HG02938 (cell line): ENCODE results near the gene DNM3.
A peak's percentile ranks its signal among the peaks of the same experiment; 100 is the strongest.

Source experiments
- ATAC-seq: cut with Tn5 transposase; IDR thresholded peaks from one replicate; pipeline ENCODE4 v1.9.1; 2021; ENCODE audit warnings: mild to moderate bottlenecking, moderate library complexity; ENCODE audit not compliant: unreplicated experiment

DNM3 gene

GRCh38 chr1:172382406-172382805 lies 541.1 kb downstream of the DNM3 start:
- no peak for ATAC-seq

GRCh38 chr1:172382990-172383389 lies 541.7 kb downstream of the DNM3 start:
- ATAC-seq: no peak

- ATAC-seq: no peak
These were observed 542.2 kb downstream of the DNM3 start for GRCh38 chr1:172383536-172383935.

GRCh38 chr1:172384656-172385055 lies 543.4 kb downstream of the DNM3 start:
- ATAC-seq: no peak

GRCh38 chr1:172386046-172386445 lies 544.7 kb downstream of the DNM3 start:
- no peak for ATAC-seq

- ATAC-seq: no peak
These were observed 547.2 kb downstream of the DNM3 start for GRCh38 chr1:172388490-172388889.

GRCh38 chr1:172390301-172390682 lies 549.0 kb downstream of the DNM3 start:
- peak; percentile 30 for ATAC-seq

GRCh38 chr1:172390683-172391551 lies 549.6 kb downstream of the DNM3 start:
- peak; percentile 57 for ATAC-seq

- no peak for ATAC-seq
These were observed 550.7 kb downstream of the DNM3 start for GRCh38 chr1:172391976-172392375.

- no peak for ATAC-seq
These were observed 552.1 kb downstream of the DNM3 start for GRCh38 chr1:172393354-172393753.

- peak; percentile 73 for ATAC-seq
These were observed 552.9 kb downstream of the DNM3 start for GRCh38 chr1:172394141-172394751.

- no peak for ATAC-seq
These were observed 553.5 kb downstream of the DNM3 start for GRCh38 chr1:172394811-172395210.

- ATAC-seq: no peak
These were observed 554.3 kb downstream of the DNM3 start for GRCh38 chr1:172395576-172395975.

- ATAC-seq: no peak
These were observed 555.9 kb downstream of the DNM3 start for GRCh38 chr1:172397221-172397620.

GRCh38 chr1:172397633-172398032 lies 556.3 kb downstream of the DNM3 start:
- ATAC-seq: no peak

- ATAC-seq: no peak
These were observed 556.9 kb downstream of the DNM3 start for GRCh38 chr1:172398193-172398592.

GRCh38 chr1:172398970-172399755 lies 557.9 kb downstream of the DNM3 start:
- no peak for ATAC-seq

GRCh38 chr1:172399756-172400721 lies 558.7 kb downstream of the DNM3 start:
- no peak for ATAC-seq

- no peak for ATAC-seq
These were observed 559.4 kb downstream of the DNM3 start for GRCh38 chr1:172400722-172401105.

- no peak for ATAC-seq
These were observed 560.2 kb downstream of the DNM3 start for GRCh38 chr1:172401477-172401876.
